ENCODE measurements around the gene ANKRD7.
"Not testable (repeated sequence)": the region's sequence is repeated elsewhere in the genome, so short reads cannot be mapped to it uniquely, and the experiment has no call there.

ANKRD7 gene

GRCh38 chr7:118239014-118239413 lies 14.5 kb downstream of the ANKRD7 start:
- no peak for DNase-seq

- DNase-seq = not testable (repeated sequence)
These were observed 15.8 kb downstream of the ANKRD7 start for GRCh38 chr7:118240320-118240719.

- no peak for DNase-seq
These were observed 19.2 kb downstream of the ANKRD7 start for GRCh38 chr7:118243695-118244094.

GRCh38 chr7:118245267-118246040 lies 20.9 kb downstream of the ANKRD7 start:
- no peak for DNase-seq

- no peak for DNase-seq
These were observed 26.5 kb downstream of the ANKRD7 start for GRCh38 chr7:118250860-118251494.

- DNase-seq = no peak
These were observed 27.6 kb downstream of the ANKRD7 start for GRCh38 chr7:118252087-118252486.

GRCh38 chr7:118259115-118259514 lies 34.6 kb downstream of the ANKRD7 start:
- peak; percentile 14 for DNase-seq

GRCh38 chr7:118264836-118265235 lies 40.3 kb downstream of the ANKRD7 start:
- no peak for DNase-seq

GRCh38 chr7:118280319-118281012 lies 56.0 kb downstream of the ANKRD7 start:
- peak; percentile 36 for DNase-seq

- no peak for DNase-seq
These were observed 56.7 kb downstream of the ANKRD7 start for GRCh38 chr7:118281196-118281595.

- DNase-seq = no peak
These were observed 60.9 kb downstream of the ANKRD7 start for GRCh38 chr7:118285358-118285757.

- DNase-seq = no peak
These were observed 61.6 kb downstream of the ANKRD7 start for GRCh38 chr7:118286131-118286530.

GRCh38 chr7:118288098-118288497 lies 63.6 kb downstream of the ANKRD7 start:
- DNase-seq = no peak

- DNase-seq = no peak
These were observed 65.0 kb downstream of the ANKRD7 start for GRCh38 chr7:118289476-118289875.

Measured in NCI-H446 treated with DMSO at 0.1 percent for 48 hours (cell line).